CD4-positive, alpha-beta memory T cell (primary cell): Measurements from ENCODE around the gene HACD3. TPM values are rescaled to one million over a fixed set of nuclear protein-coding genes. Genes with fewer than 3 reads are reported as not detected.

ENCODE experiments used
- CTCF ChIA-PET: fragments of 350-600 bp; sonication (Branson Sonifier 250); formaldehyde crosslinking; loops from one replicate; lab custom pipeline; 2021; ENCODE audit warnings: inconsistent platforms; ENCODE audit not compliant: partially characterized antibody; lab: Charles Lee
- POLR2A ChIA-PET: fragments of 350-600 bp; sonication (Branson Sonifier 250); formaldehyde crosslinking; loops from one replicate; lab custom pipeline; 2021; ENCODE audit not compliant: partially characterized antibody; lab: Charles Lee
- DNase-seq, 5 donors: peaks; one replicate each; pipeline versions ENCODE4 v3.0.0 to v3.0.0-alpha.2; 2020 to 2022; ENCODE audit warnings: mixed read lengths in 1 of 5
- H3K27ac ChIP-seq: one replicate; pipeline ENCODE4 v1.7.0; 2013; ENCODE audit warnings: low read depth, low read length
- H3K27me3 ChIP-seq: 2 replicates; pipeline ENCODE4 v1.7.0; 2013; ENCODE audit warnings: mild to moderate bottlenecking, low read length, moderate library complexity; ENCODE audit not compliant: insufficient read depth
- H3K36me3 ChIP-seq: 2 replicates; pipeline ENCODE4 v1.7.0; 2013; ENCODE audit warnings: mild to moderate bottlenecking, low read length, moderate library complexity; ENCODE audit not compliant: insufficient read depth
- H3K4me1 ChIP-seq: 2 replicates; pipeline ENCODE4 v1.7.0; 2013; ENCODE audit warnings: mild to moderate bottlenecking, low read length, moderate library complexity; ENCODE audit not compliant: insufficient read depth
- H3K4me3 ChIP-seq, 2 donors: one replicate each; pipeline ENCODE4 v1.7.0; 2013; ENCODE audit warnings: low read length in 2 of 2, mild to moderate bottlenecking in 1 of 2
- H3K9me3 ChIP-seq, 2 donors: one replicate each; pipeline ENCODE4 v1.7.0; 2013; ENCODE audit warnings: low read length in 2 of 2, control low read depth in 1 of 2; ENCODE audit not compliant: control insufficient read depth in 1 of 2
- H3K27ac Mint-ChIP-seq, 7 donors: one replicate each; pipeline ENCODE4 v1.8.0; 2020 to 2021; ENCODE audit warnings: mixed read lengths in 7 of 7, mild to moderate bottlenecking in 6 of 7, inconsistent platforms in 3 of 7, moderate library complexity in 3 of 7
- H3K27me3 Mint-ChIP-seq, 2 donors: one replicate each; pipeline ENCODE4 v1.8.0; 2020 to 2021; ENCODE audit warnings: mixed read lengths in 2 of 2
- H3K36me3 Mint-ChIP-seq, 2 donors: one replicate each; pipeline ENCODE4 v1.8.0; 2020 to 2021; ENCODE audit warnings: mixed read lengths in 2 of 2, inconsistent platforms in 1 of 2, mild to moderate bottlenecking in 1 of 2
- H3K4me1 Mint-ChIP-seq, 4 donors: one replicate each; pipeline ENCODE4 v1.8.0; 2020 to 2021; ENCODE audit warnings: mixed read lengths in 4 of 4, mild to moderate bottlenecking in 1 of 4
- H3K4me3 Mint-ChIP-seq, 8 donors: one replicate each; pipeline ENCODE4 v1.8.0; 2020 to 2021; ENCODE audit warnings: mixed read lengths in 8 of 8, mild to moderate bottlenecking in 7 of 8, moderate library complexity in 6 of 8, inconsistent platforms in 3 of 8
- H3K9me3 Mint-ChIP-seq, 8 donors: one replicate each; pipeline ENCODE4 v1.8.0; 2020 to 2021; ENCODE audit warnings: mixed read lengths in 8 of 8, mild to moderate bottlenecking in 5 of 8, inconsistent platforms in 3 of 8, moderate library complexity in 1 of 8
- intact Hi-C: fragments of 100-400 bp; cut with micrococcal nuclease; formaldehyde crosslinking; loops from one replicate; pipeline ENCODE4 v1.15.1; 2023
- polyA plus RNA-seq, 2 donors: library from polyadenylated mRNA; unstranded; fragments of 300-500 nt; fragmentation: Illumina TruSeq; gene quantifications; one replicate each; pipeline ENCODE4 v1.2.3, GENCODE V29; 2021
- total RNA-seq, 2 experiments: library from RNA; stranded (reverse); gene quantifications; one replicate each; pipeline ENCODE4 v1.2.3, GENCODE V29; 2021

Gene HACD3
- total and polyA plus RNA-seq, 4 experiments from 2014 or later, result 23.1 to 35.9 (median 29.7) TPM

GRCh38 chr15:65556622-65557021 is 26.4 kb downstream of the HACD3 start:
- H3K9me3 ChIP-seq, result no peaks in the 10 kb centered on the region
- H3K36me3 ChIP-seq, result peaks cover 12% of the 10 kb centered on the region
- no peak overlapping the region for H3K27ac Mint-ChIP-seq
- no peak overlapping the region for H3K27ac ChIP-seq
- H3K27me3 Mint-ChIP-seq, result no peaks in the 10 kb centered on the region
- ChIA-PET CTCF (interaction anchor here (1.0 kb wide), 1 partner anchor 20 kb away, joined by 3 read pairs; no protein-coding TSS in a partner anchor), POLR2A (no interaction called here)
- peaks cover 0 to 2% (median 0%) of the 10 kb centered on the region in 4 donors for H3K4me1 Mint-ChIP-seq
- no peaks in the 10 kb centered on the region for H3K27me3 ChIP-seq
- H3K36me3 Mint-ChIP-seq, result peaks cover 53 to 69% of the 10 kb centered on the region in 2 donors
- intact Hi-C loops, result no loop called here
- no peak overlapping the region for H3K4me3 Mint-ChIP-seq
- H3K4me3 ChIP-seq, result no peak overlapping the region
- DNase-seq, result no peak
- no peaks in the 10 kb centered on the region for H3K9me3 Mint-ChIP-seq
- no peaks in the 10 kb centered on the region for H3K4me1 ChIP-seq

- H3K27ac Mint-ChIP-seq, result no peak overlapping the region
- CTCF ChIA-PET, result no interaction called here
- H3K36me3 Mint-ChIP-seq, result peaks cover 63 to 79% of the 10 kb centered on the region in 2 donors
- no peaks in the 10 kb centered on the region for H3K9me3 Mint-ChIP-seq
- Histone ChIP-seq H3K27ac (no peak overlapping the region), H3K36me3 (peaks cover 12% of the 10 kb centered on the region), H3K27me3 (no peaks in the 10 kb centered on the region), H3K4me3 (no peak overlapping the region), H3K4me1 (no peaks in the 10 kb centered on the region), H3K9me3 (no peaks in the 10 kb centered on the region)
- H3K27me3 Mint-ChIP-seq, result no peaks in the 10 kb centered on the region
- POLR2A ChIA-PET, result no interaction called here
- DNase-seq, result no peak
- intact Hi-C loops, result no loop called here
- peaks cover 0 to 2% (median 0%) of the 10 kb centered on the region in 4 donors for H3K4me1 Mint-ChIP-seq
- no peak overlapping the region for H3K4me3 Mint-ChIP-seq
Observed at GRCh38 chr15:65558336-65558735, 28.1 kb downstream of the HACD3 start.

GRCh38 chr15:65558997-65559760 is 28.9 kb downstream of the HACD3 start:
- intact Hi-C loops, result no loop called here
- Mint-ChIP-seq H3K9me3 (no peaks in the 10 kb centered on the region), H3K36me3 (peaks cover 64 to 78% of the 10 kb centered on the region in 2 donors), H3K4me1 (no peaks in the 10 kb centered on the region), H3K27ac (no peak overlapping the region), H3K4me3 (no peak overlapping the region), H3K27me3 (no peaks in the 10 kb centered on the region)
- CTCF ChIA-PET, result no interaction called here
- Histone ChIP-seq H3K9me3 (no peaks in the 10 kb centered on the region), H3K4me1 (no peaks in the 10 kb centered on the region), H3K4me3 (no peak overlapping the region), H3K27me3 (no peaks in the 10 kb centered on the region), H3K36me3 (peaks cover 12% of the 10 kb centered on the region), H3K27ac (no peak overlapping the region)
- no peak for DNase-seq
- POLR2A ChIA-PET, result no interaction called here

- peaks cover 8% of the 10 kb centered on the region for H3K36me3 ChIP-seq
- Mint-ChIP-seq H3K9me3 (no peaks in the 10 kb centered on the region), H3K4me3 (no peak overlapping the region), H3K27ac (peak overlapping the region in 1 of 7 donors; percentile 7), H3K27me3 (no peaks in the 10 kb centered on the region), H3K36me3 (peaks cover 72 to 80% of the 10 kb centered on the region in 2 donors), H3K4me1 (no peaks in the 10 kb centered on the region)
- DNase-seq, result no peak
- no peaks in the 10 kb centered on the region for H3K27me3 ChIP-seq
- no peaks in the 10 kb centered on the region for H3K4me1 ChIP-seq
- ChIA-PET CTCF (no interaction called here), POLR2A (no interaction called here)
- intact Hi-C loops, result no loop called here
- H3K27ac ChIP-seq, result no peak overlapping the region
- H3K9me3 ChIP-seq, result no peaks in the 10 kb centered on the region
- H3K4me3 ChIP-seq, result no peak overlapping the region
Observed at GRCh38 chr15:65559941-65560340, 29.7 kb downstream of the HACD3 start.

- DNase-seq, result no peak
- Histone ChIP-seq H3K27me3 (no peaks in the 10 kb centered on the region), H3K9me3 (no peaks in the 10 kb centered on the region), H3K4me3 (no peak overlapping the region), H3K4me1 (no peaks in the 10 kb centered on the region), H3K27ac (no peak overlapping the region), H3K36me3 (no peaks in the 10 kb centered on the region)
- no peak overlapping the region for H3K4me3 Mint-ChIP-seq
- H3K4me1 Mint-ChIP-seq, result no peaks in the 10 kb centered on the region
- H3K27ac Mint-ChIP-seq, result peak overlapping the region in 1 of 7 donors; percentile 10
- H3K36me3 Mint-ChIP-seq, result peaks cover 72 to 79% of the 10 kb centered on the region in 2 donors
- ChIA-PET POLR2A (interaction anchor here (1.1 kb wide), 1 partner anchor 17 kb away, joined by 3 read pairs; no protein-coding TSS in a partner anchor), CTCF (no interaction called here)
- intact Hi-C loops, result no loop called here
- no peaks in the 10 kb centered on the region for H3K27me3 Mint-ChIP-seq
- H3K9me3 Mint-ChIP-seq, result no peaks in the 10 kb centered on the region
Observed at GRCh38 chr15:65561934-65562333, 31.7 kb downstream of the HACD3 start.

GRCh38 chr15:65569728-65570127 is 39.5 kb downstream of the HACD3 start:
- H3K27me3 Mint-ChIP-seq, result no peaks in the 10 kb centered on the region
- Histone ChIP-seq H3K27ac (no peak overlapping the region), H3K4me3 (no peak overlapping the region), H3K4me1 (no peaks in the 10 kb centered on the region), H3K9me3 (no peaks in the 10 kb centered on the region), H3K36me3 (peaks cover 25% of the 10 kb centered on the region), H3K27me3 (no peaks in the 10 kb centered on the region)
- no peaks in the 10 kb centered on the region for H3K4me1 Mint-ChIP-seq
- H3K36me3 Mint-ChIP-seq, result peaks cover 43 to 63% of the 10 kb centered on the region in 2 donors
- intact Hi-C loops, result no loop called here
- POLR2A ChIA-PET, result interaction anchor here (0.5 kb wide), 1 partner anchor 249 kb away, joined by 3 read pairs; no protein-coding TSS in a partner anchor
- no peak overlapping the region for H3K4me3 Mint-ChIP-seq
- CTCF ChIA-PET, result no interaction called here
- peaks cover 0 to 2% (median 0%) of the 10 kb centered on the region in 8 donors for H3K9me3 Mint-ChIP-seq
- H3K27ac Mint-ChIP-seq, result peak overlapping the region in 2 of 7 donors; percentile 20 to 36
- no peak for DNase-seq

GRCh38 chr15:65571971-65572370 is 41.7 kb downstream of the HACD3 start:
- H3K27me3 ChIP-seq, result no peaks in the 10 kb centered on the region
- H3K36me3 ChIP-seq, result peaks cover 33% of the 10 kb centered on the region
- Mint-ChIP-seq H3K4me3 (no peak overlapping the region), H3K4me1 (no peaks in the 10 kb centered on the region), H3K9me3 (peaks cover 0 to 2% (median 0%) of the 10 kb centered on the region in 8 donors), H3K27me3 (no peaks in the 10 kb centered on the region), H3K27ac (peak overlapping the region in 1 of 7 donors; percentile 46), H3K36me3 (peaks cover 34 to 51% of the 10 kb centered on the region in 2 donors)
- H3K9me3 ChIP-seq, result no peaks in the 10 kb centered on the region
- ChIA-PET POLR2A (interaction anchor here (0.9 kb wide), 1 partner anchor 9 kb away, joined by 3 read pairs; no protein-coding TSS in a partner anchor), CTCF (no interaction called here)
- H3K4me3 ChIP-seq, result no peak overlapping the region
- H3K4me1 ChIP-seq, result no peaks in the 10 kb centered on the region
- intact Hi-C loops, result no loop called here
- DNase-seq, result no peak
- no peak overlapping the region for H3K27ac ChIP-seq
